ENCODE measurements around the gene ZNF2. TPM values are rescaled to one million over a fixed set of nuclear protein-coding genes. Genes with fewer than 3 reads are reported as not detected.
"Not testable (repeated sequence)": the region's sequence is repeated elsewhere in the genome, so short reads cannot be mapped to it uniquely, and the experiment has no call there.

ZNF2 gene
- total and polyA plus RNA-seq, 2 experiments from 2014 or later = 2.0 to 2.5 TPM

GRCh38 chr2:95192956-95193355 lies 27.3 kb downstream of the ZNF2 start:
- not testable (repeated sequence) for H3K27me3 ChIP-seq (ENCODE audit: insufficient read depth); H3K9me2 ChIP-seq (ENCODE audit: insufficient read depth); H3K9me3 Mint-ChIP-seq; H3K4me2 ChIP-seq; H3K4me1 Mint-ChIP-seq; H3K4me1 ChIP-seq (ENCODE audit: insufficient read depth); H3K36me3 Mint-ChIP-seq (ENCODE audit: low read depth); ATAC-seq; H3K79me2 ChIP-seq (replicated peaks; ENCODE audit: insufficient read depth); H3K4me3 Mint-ChIP-seq; H4K20me1 ChIP-seq (replicated peaks; ENCODE audit: insufficient read depth); H3K36me3 ChIP-seq (ENCODE audit: insufficient read depth); H3K4me3 ChIP-seq; H3K27ac Mint-ChIP-seq; H2AFZ ChIP-seq; H3K27ac ChIP-seq (ENCODE audit: low read depth); H3F3A ChIP-seq (replicated peaks; ENCODE audit: low read depth)
- TF ChIP-seq CREB1 (CRISPR knock-in tag; IDR thresholded peaks at IDR 0.05; ENCODE audit: low read depth) (peak; percentile 74), CTCF (conservative IDR thresholded peaks at IDR 0.05; ENCODE audit: low read depth in 2 of 2) (peak; percentile 57 to 71)
- peak; percentile 48 for DNase-seq (ENCODE audit: low spot score)
- peaks cover 11% of the 10 kb centered on the region for H3K27me3 Mint-ChIP-seq (ENCODE audit: insufficient read depth, low read depth, poor library complexity)

GRCh38 chr2:95203911-95204310 lies 38.3 kb downstream of the ZNF2 start:
- no peak overlapping the region for H3K4me2 ChIP-seq
- no peak for TF ChIP-seq CTCF (conservative IDR thresholded peaks at IDR 0.05; ENCODE audit: low read depth in 2 of 2)
- TF ChIP-seq ZNF114 (CRISPR knock-in tag; IDR thresholded peaks at IDR 0.05) = no peak
- TF ChIP-seq NANOG (IDR thresholded peaks at IDR 0.05; ENCODE audit: borderline replicate concordance) = no peak
- no peak for TF ChIP-seq CREB1 (CRISPR knock-in tag; IDR thresholded peaks at IDR 0.05; ENCODE audit: low read depth)
- no peak for TF ChIP-seq ZNF331 (CRISPR knock-in tag; IDR thresholded peaks at IDR 0.05; ENCODE audit: low read depth)
- no peak for TF ChIP-seq REST (IDR thresholded peaks at IDR 0.05; ENCODE audit: unreplicated experiment)
- TF ChIP-seq EZH2 (IDR thresholded peaks at IDR 0.05; ENCODE audit: low read depth, unreplicated experiment) = no peak
- no peak for TF ChIP-seq ETS1 (IDR thresholded peaks at IDR 0.05)
- TF ChIP-seq EZH2phosphoT487 (IDR thresholded peaks at IDR 0.05; ENCODE audit: unreplicated experiment) = no peak

More at GRCh38 chr2:95203911-95204310, 38.3 kb downstream of the ZNF2 start:
- peaks cover 17% of the 10 kb centered on the region for H3K27me3 Mint-ChIP-seq (ENCODE audit: insufficient read depth, low read depth, poor library complexity)
- no peak overlapping the region for H3K4me3 Mint-ChIP-seq
- H4K20me1 ChIP-seq (replicated peaks; ENCODE audit: insufficient read depth) = peaks cover 9% of the 10 kb centered on the region
- no peak overlapping the region for H3K27ac Mint-ChIP-seq
- peaks cover 5% of the 10 kb centered on the region; the same call in 1 of the 2 replicates for H3F3A ChIP-seq (replicated peaks; ENCODE audit: low read depth)
- ATAC-seq (no peak), DNase-seq (ENCODE audit: low spot score) (no peak)
- peaks cover 7% of the 10 kb centered on the region for H3K9me3 Mint-ChIP-seq
- peaks cover 14% of the 10 kb centered on the region for H3K4me1 ChIP-seq (ENCODE audit: insufficient read depth)
- peaks cover 7% of the 10 kb centered on the region; the same call in 1 of the 2 replicates for H3K79me2 ChIP-seq (replicated peaks; ENCODE audit: insufficient read depth)
- peaks cover 21% of the 10 kb centered on the region for H3K4me1 Mint-ChIP-seq
- H3K36me3 Mint-ChIP-seq (ENCODE audit: low read depth) = peaks cover 11% of the 10 kb centered on the region
- H3K9me2 ChIP-seq (ENCODE audit: insufficient read depth) = no peaks in the 10 kb centered on the region
- H3K27ac ChIP-seq (ENCODE audit: low read depth) = no peak overlapping the region
- H3K4me3 ChIP-seq = no peak overlapping the region
- H3K27me3 ChIP-seq (ENCODE audit: insufficient read depth) = peaks cover 26% of the 10 kb centered on the region
- H3K36me3 ChIP-seq (ENCODE audit: insufficient read depth) = no peaks in the 10 kb centered on the region
- H2AFZ ChIP-seq = no peak overlapping the region
